Osteoblast (primary cell): ENCODE results near the gene SAG. TPM values are rescaled to one million over a fixed set of nuclear protein-coding genes. Genes with fewer than 3 reads are reported as not detected.
A peak's percentile ranks its signal among the peaks of the same experiment; 100 is the strongest.

Source experiments
- DNase-seq: peaks from one replicate; pipeline ENCODE4 v3.0.0; 2011; ENCODE audit warnings: low spot score, mixed read lengths; ENCODE audit not compliant: insufficient read length; ENCODE audit errors: missing footprints
- H2AFZ ChIP-seq: 2 replicates; pipeline ENCODE4 v1.6.0; 2011; ENCODE audit warnings: mild to moderate bottlenecking, low read length
- H3K27ac ChIP-seq: 2 replicates; pipeline ENCODE4 v1.5.1; 2011; ENCODE audit warnings: mild to moderate bottlenecking, low read depth, low read length, moderate library complexity
- H3K27me3 ChIP-seq: 2 replicates; pipeline ENCODE4 v1.6.0; 2012; ENCODE audit warnings: mild to moderate bottlenecking, control low read depth, inconsistent platforms, low read length, moderate library complexity; ENCODE audit not compliant: insufficient read depth
- H3K36me3 ChIP-seq: 2 replicates; pipeline ENCODE4 v1.5.1; 2011; ENCODE audit warnings: mild to moderate bottlenecking, low read length, control low read depth, moderate library complexity; ENCODE audit not compliant: insufficient read depth
- H3K4me1 ChIP-seq: 2 replicates; pipeline ENCODE4 v1.5.1; 2011; ENCODE audit warnings: mild to moderate bottlenecking, low read length, control low read depth, moderate library complexity; ENCODE audit not compliant: insufficient read depth
- H3K4me2 ChIP-seq: 2 replicates; pipeline ENCODE4 v1.6.0; 2011; ENCODE audit warnings: mild to moderate bottlenecking, low read length; ENCODE audit not compliant: insufficient read depth
- H3K4me3 ChIP-seq: fragments of 200-600 bp; sonication (generic); 3 replicates; pipeline ENCODE4 v1.5.1; 2012; ENCODE audit warnings: mild to moderate bottlenecking, low read length, inconsistent platforms; ENCODE audit not compliant: insufficient read depth
- H3K79me2 ChIP-seq: 2 replicates; pipeline ENCODE4 v1.6.0; 2012; ENCODE audit warnings: mild to moderate bottlenecking, low read length, control low read depth, inconsistent platforms; ENCODE audit not compliant: insufficient read depth
- H3K9me3 ChIP-seq: 2 replicates; pipeline ENCODE4 v1.5.1; 2011; ENCODE audit warnings: low read depth, low read length, control low read depth
- H4K20me1 ChIP-seq: 2 replicates; pipeline ENCODE4 v1.6.0; 2012; ENCODE audit warnings: mild to moderate bottlenecking, low read length, control low read depth; ENCODE audit not compliant: insufficient read depth
- CTCF ChIP-seq: IDR thresholded peaks from 2 replicates; pipeline ENCODE4 v1.5.1; 2011; ENCODE audit warnings: mild to moderate bottlenecking, low read depth, low read length, moderate library complexity; ENCODE audit errors: extremely low read depth
- total RNA-seq: library from RNA; depleted of rRNA; stranded (reverse); fragments of >200 nt; gene quantifications from 2 replicates; pipeline ENCODE4 v1.2.3, GENCODE V29; 2012

Gene SAG
- total RNA-seq, 1 donor, result not detected

DNA sequence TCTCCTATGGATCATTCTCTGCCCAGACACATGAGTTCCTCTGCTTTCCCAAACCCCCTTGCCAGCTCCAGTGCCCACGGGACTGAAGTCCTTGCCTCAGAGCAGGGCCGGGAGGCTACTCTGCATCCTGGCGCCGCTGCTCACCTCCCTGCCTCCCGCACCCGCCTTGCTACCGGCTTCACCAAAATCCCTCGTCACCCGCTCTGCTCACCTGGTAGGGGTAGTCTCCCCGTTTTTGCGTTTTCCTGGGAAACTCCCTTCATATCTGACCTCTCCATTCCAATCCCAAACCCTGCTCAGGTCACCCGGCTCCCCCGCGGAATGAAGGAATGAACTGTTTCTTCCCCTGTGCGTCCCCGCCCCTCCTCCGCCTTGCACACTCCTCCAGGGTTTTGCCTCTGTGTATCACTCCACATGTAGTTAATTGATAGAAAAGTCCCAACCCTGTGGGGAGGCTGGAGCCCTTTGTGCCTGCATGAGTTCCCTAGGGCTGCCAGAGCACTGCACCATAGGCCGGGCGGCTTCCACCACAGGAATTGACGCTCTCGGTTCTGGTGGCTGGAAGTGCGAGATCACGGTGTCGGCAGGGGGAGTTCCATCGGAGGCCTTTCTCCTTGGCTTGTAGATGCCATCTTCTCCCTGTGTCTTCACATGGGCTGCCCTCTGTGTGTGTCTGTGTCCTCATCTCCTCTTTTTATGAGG lies 44.7 kb downstream of the SAG start:
- Histone ChIP-seq H3K36me3 (no peaks in the 10 kb centered on the region), H3K27me3 (no peaks in the 10 kb centered on the region), H3K4me3 (no peak overlapping the region), H3K4me1 (peaks cover 25% of the 10 kb centered on the region), H3K27ac (no peak overlapping the region), H3K79me2 (peaks cover 15% of the 10 kb centered on the region), H3K4me2 (no peak overlapping the region), H3K9me3 (no peaks in the 10 kb centered on the region), H4K20me1 (peaks cover 13% of the 10 kb centered on the region), H2AFZ (no peak overlapping the region)
- TF ChIP-seq CTCF, result no peak
- DNase-seq, result no peak

GRCh38 chr2:233353101-233353768 lies 45.6 kb downstream of the SAG start:
- Histone ChIP-seq H3K9me3 (no peaks in the 10 kb centered on the region), H3K4me1 (peaks cover 25% of the 10 kb centered on the region), H3K4me2 (peak overlapping the region; percentile 84), H3K27ac (no peak overlapping the region), H3K79me2 (peaks cover 15% of the 10 kb centered on the region), H3K36me3 (no peaks in the 10 kb centered on the region), H2AFZ (peak overlapping the region; percentile 97), H3K4me3 (peak overlapping the region; percentile 73), H4K20me1 (peaks cover 13% of the 10 kb centered on the region), H3K27me3 (no peaks in the 10 kb centered on the region)
- TF ChIP-seq CTCF, result no peak
- DNase-seq, result no peak

DNA sequence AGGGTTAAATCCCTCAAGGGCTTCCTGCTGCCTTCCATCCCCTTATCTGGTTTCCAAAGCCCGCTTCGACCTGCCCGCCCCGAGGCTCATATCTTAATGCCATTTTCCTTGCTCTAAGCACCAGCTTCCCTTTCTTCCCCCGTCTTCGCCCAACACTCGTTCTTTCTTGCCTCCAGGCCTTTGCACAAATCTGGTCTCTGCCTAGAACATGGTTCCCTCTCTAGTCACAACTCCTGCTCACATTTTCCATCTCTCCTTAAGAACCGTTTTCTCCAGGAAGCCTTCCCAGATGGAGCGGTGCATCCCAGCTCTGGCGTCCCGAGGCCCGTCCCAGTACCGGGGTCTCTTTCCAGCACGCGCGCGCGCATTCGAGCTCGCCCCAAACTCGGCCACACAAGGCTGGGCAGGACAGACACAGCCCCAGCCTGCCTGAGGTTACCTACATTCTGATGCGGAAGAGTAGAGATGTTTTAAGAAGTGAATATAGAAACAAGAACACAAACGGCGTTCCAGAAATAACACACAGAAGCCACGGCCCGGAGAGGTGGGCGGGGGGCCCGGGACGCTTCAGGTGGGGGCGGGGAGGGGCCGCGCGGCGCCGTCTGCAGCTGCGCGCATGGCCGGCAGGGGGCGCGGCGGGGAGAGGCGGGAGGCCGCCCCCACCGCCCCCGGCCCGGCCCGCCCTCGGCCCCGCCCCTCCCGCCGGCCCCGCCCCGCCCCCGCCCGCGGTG lies 46.3 kb downstream of the SAG start, which contains the start of gene DGKD:
DGKD (plus strand) TSS at position 726 of the 731 bp plus-strand sequence. CDS start 25 bp downstream, outside the sequence.
- H3K27ac ChIP-seq, result no peak within 1 kb of the TSS
- peak within 1 kb of the TSS; percentile 97 for H2AFZ ChIP-seq
- peaks cover 16% of the 10 kb centered on the region for H4K20me1 ChIP-seq
- peaks cover 25% of the 10 kb centered on the region for H3K4me1 ChIP-seq
- peaks cover 18% of the 10 kb centered on the region for H3K79me2 ChIP-seq
- H3K36me3 ChIP-seq, result no peaks in the 10 kb centered on the region
- H3K27me3 ChIP-seq, result no peaks in the 10 kb centered on the region
- H3K4me2 ChIP-seq, result peak within 1 kb of the TSS; percentile 89
- no peaks in the 10 kb centered on the region for H3K9me3 ChIP-seq
- no peak for TF ChIP-seq CTCF
- peak within 1 kb of the TSS; percentile 76 for H3K4me3 ChIP-seq
- DNase-seq, result peak; percentile 99
